ENCODE data around the gene CTR9. TPM values are rescaled to one million over a fixed set of nuclear protein-coding genes. Genes with fewer than 3 reads are reported as not detected.

The CTR9 gene
- total and polyA plus RNA-seq, 3 donors from 2014 or later = 47.3 to 50.9 (median 48.6) TPM

GRCh38 chr11:10807493-10808234, 56.6 kb downstream of the CTR9 start:
- Histone ChIP-seq H3K4me3 (peak overlapping the region; percentile 92 to 100), H3K4me1 (peaks cover 16% of the 10 kb centered on the region), H3K27ac (peak overlapping the region; percentile 99 to 100), H3K9me3 (no peaks in the 10 kb centered on the region), H3K36me3 (ENCODE audit: low read depth, missing control alignments) (peaks cover 5% of the 10 kb centered on the region), H3K27me3 (no peaks in the 10 kb centered on the region)
- no peak for TF ChIP-seq CTCF (IDR thresholded peaks at IDR 0.05)
- no peak for TF ChIP-seq POLR2A (IDR thresholded peaks at IDR 0.05)
- WGBS, 2 donors = 1% methylated on average over 39 of the region's 39 CpGs
- intact Hi-C loops (cut with DNase I; ENCODE audit: low total_unique reads) = loop anchor here (5.0 kb wide), 2 partner anchors 50 to 125 kb away; partner anchors contain the start of gene ZBED5
- DNase-seq = peak; percentile 67

GRCh38 chr11:10808235-10808552, 57.1 kb downstream of the CTR9 start:
- peak; percentile 27 for DNase-seq
- Histone ChIP-seq H3K27me3 (no peaks in the 10 kb centered on the region), H3K36me3 (ENCODE audit: low read depth, missing control alignments) (peaks cover 5% of the 10 kb centered on the region), H3K4me1 (peaks cover 16% of the 10 kb centered on the region), H3K4me3 (peak overlapping the region; percentile 92 to 100), H3K27ac (peak overlapping the region; percentile 99 to 100), H3K9me3 (no peaks in the 10 kb centered on the region)
- intact Hi-C loops (cut with DNase I; ENCODE audit: low total_unique reads) = loop anchor here (5.0 kb wide), 2 partner anchors 49 to 124 kb away; partner anchors contain the start of gene ZBED5
- TF ChIP-seq POLR2A (IDR thresholded peaks at IDR 0.05) = no peak
- no peak for TF ChIP-seq CTCF (IDR thresholded peaks at IDR 0.05)
- WGBS, 2 donors = 0 to 1% methylated on average over 21 to 34 of the region's 36 CpGs

GRCh38 chr11:10808553-10809372, 57.7 kb downstream of the CTR9 start, which contains the start of gene EIF4G2:
Gene EIF4G2, minus strand, starts transcription at chr11:10808926.
- intact Hi-C loops (cut with DNase I; ENCODE audit: low total_unique reads) = loop anchor here (5.0 kb wide), 2 partner anchors 49 to 124 kb away; partner anchors contain the start of gene ZBED5
- no peaks in the 10 kb centered on the region for H3K9me3 ChIP-seq
- no peaks in the 10 kb centered on the region for H3K27me3 ChIP-seq
- peak within 1 kb of the TSS; percentile 92 to 100 for H3K4me3 ChIP-seq
- peak; percentile 99 for DNase-seq
- TF ChIP-seq POLR2A (IDR thresholded peaks at IDR 0.05) (peak; percentile 95), CTCF (IDR thresholded peaks at IDR 0.05) (no peak)
- H3K36me3 ChIP-seq (ENCODE audit: low read depth, missing control alignments) = peaks cover 5% of the 10 kb centered on the region
- H3K4me1 ChIP-seq = peaks cover 16% of the 10 kb centered on the region
- 0 to 1% methylated on average over 56 to 65 of the region's 65 CpGs for WGBS, 2 donors
- peak within 1 kb of the TSS; percentile 99 to 100 for H3K27ac ChIP-seq

GRCh38 chr11:10809373-10810160, 58.5 kb downstream of the CTR9 start:
- H3K4me3 ChIP-seq = peak overlapping the region; percentile 92 to 100
- no peaks in the 10 kb centered on the region for H3K9me3 ChIP-seq
- intact Hi-C loops (cut with DNase I; ENCODE audit: low total_unique reads) = loop anchor here (5.0 kb wide), 2 partner anchors 48 to 123 kb away; partner anchors contain the start of gene ZBED5
- H3K27me3 ChIP-seq = no peaks in the 10 kb centered on the region
- TF ChIP-seq POLR2A (IDR thresholded peaks at IDR 0.05) (no peak), CTCF (IDR thresholded peaks at IDR 0.05) (no peak)
- peak overlapping the region; percentile 99 to 100 for H3K27ac ChIP-seq
- DNase-seq = peak; percentile 59
- peaks cover 16% of the 10 kb centered on the region for H3K4me1 ChIP-seq
- H3K36me3 ChIP-seq (ENCODE audit: low read depth, missing control alignments) = peaks cover 5% of the 10 kb centered on the region
- 1% methylated on average over 20 to 29 of the region's 29 CpGs for WGBS, 2 donors
